K562 (cell line): ENCODE data around the gene VTN. TPM values are rescaled to one million over a fixed set of nuclear protein-coding genes. Genes with fewer than 3 reads are reported as not detected.

ENCODE experiments used
- DIDO1 ChIP-seq: fragments of 450-650 bp; IDR thresholded peaks from 2 replicates; pipeline ENCODE4 v1.6.1; 2016; ENCODE audit warnings: low read depth, missing biosample characterization, missing genetic modification characterization
- DMBX1 ChIP-seq: fragments of 250-450 bp; sonication (Bioruptor Pico); IDR thresholded peaks from 2 replicates; pipeline ENCODE4 v1.8.0; 2022; ENCODE audit warnings: inconsistent platforms, mild to moderate bottlenecking, moderate library complexity, borderline replicate concordance
- ELF2 ChIP-seq: fragments of 250-450 bp; sonication (Bioruptor Pico); IDR thresholded peaks from 2 replicates; pipeline ENCODE4 v1.5.0; 2021; ENCODE audit warnings: mild to moderate bottlenecking
- FOXA3 ChIP-seq, 2 experiments: fragments of 450-650 bp in 1 of 2; sonication (generic) in 1 of 2; formaldehyde crosslinking; IDR thresholded peaks in 1 of 2; conservative IDR thresholded peaks in 1 of 2; 2 replicates each; pipeline versions ENCODE4 v1.4.0 to v1.8.0; 2020 to 2022; ENCODE audit warnings: mild to moderate bottlenecking in 2 of 2, missing genetic modification reagents in 1 of 2
- FOXJ3 ChIP-seq: sonication (generic); formaldehyde crosslinking; IDR thresholded peaks from 2 replicates; pipeline ENCODE4 v1.4.0; 2020; ENCODE audit warnings: mild to moderate bottlenecking, missing genetic modification reagents
- HEY1 ChIP-seq: fragments of 250-450 bp; sonication (Bioruptor Pico); IDR thresholded peaks from 2 replicates; pipeline ENCODE4 v1.5.0; 2020; ENCODE audit warnings: mild to moderate bottlenecking, moderate library complexity, borderline replicate concordance
- HIVEP1 ChIP-seq: fragments of 250-450 bp; sonication (Bioruptor Pico); IDR thresholded peaks from 2 replicates; pipeline ENCODE4 v1.4.0; 2020; ENCODE audit warnings: mild to moderate bottlenecking
- JUNB ChIP-seq: fragments of 450-650 bp; formaldehyde crosslinking; conservative IDR thresholded peaks from 2 replicates; pipeline ENCODE4 v1.4.0; 2020; ENCODE audit warnings: mild to moderate bottlenecking
- MTA3 ChIP-seq: fragments of 450-650 bp; formaldehyde crosslinking; IDR thresholded peaks from 2 replicates; pipeline ENCODE4 v1.6.1; 2017; ENCODE audit warnings: mild to moderate bottlenecking, borderline replicate concordance
- NCOR1 ChIP-seq: fragments of 450-650 bp; IDR thresholded peaks from 2 replicates; pipeline ENCODE4 v1.6.1; 2016; ENCODE audit warnings: mild to moderate bottlenecking, moderate library complexity
- NFRKB ChIP-seq: fragments of 450-650 bp; IDR thresholded peaks from 2 replicates; pipeline ENCODE4 v1.6.1; 2016; ENCODE audit warnings: low read depth
- NR2F6 ChIP-seq: fragments of 450-650 bp; formaldehyde crosslinking; IDR thresholded peaks from 2 replicates; pipeline ENCODE4 v1.4.0; 2020; ENCODE audit warnings: mild to moderate bottlenecking
- SMARCA5 ChIP-seq: fragments of 450-650 bp; IDR thresholded peaks from 2 replicates; pipeline ENCODE4 v1.6.1; 2016
- TCFL5 ChIP-seq: fragments of 250-450 bp; sonication (Bioruptor Pico); conservative IDR thresholded peaks from 2 replicates; pipeline ENCODE4 v1.6.1; 2021; ENCODE audit warnings: mild to moderate bottlenecking, moderate library complexity, matching md5 sums
- ZBTB40 ChIP-seq, 2 experiments: fragments of 450-650 bp in 1 of 2; sonication (generic) in 1 of 2; formaldehyde crosslinking in 1 of 2; IDR thresholded peaks; 2 replicates each; pipeline versions ENCODE4 v1.7.1 to v1.9.0; 2016 to 2022; ENCODE audit warnings: inconsistent platforms in 1 of 2, mild to moderate bottlenecking in 1 of 2, missing genetic modification reagents in 1 of 2
- ZNF253 ChIP-seq: fragments of 250-450 bp; sonication (Bioruptor Pico); conservative IDR thresholded peaks from 2 replicates; pipeline ENCODE4 v1.6.1; 2021; ENCODE audit warnings: mild to moderate bottlenecking
- ZNF277 ChIP-seq: fragments of 250-450 bp; sonication (Bioruptor Pico); IDR thresholded peaks from 2 replicates; pipeline ENCODE4 v1.8.0; 2022; ENCODE audit warnings: inconsistent platforms, mild to moderate bottlenecking, moderate library complexity, borderline replicate concordance
- ZNF764 ChIP-seq: fragments of 250-450 bp; sonication (Bioruptor Pico); IDR thresholded peaks from 2 replicates; pipeline ENCODE4 v1.4.0; 2020; ENCODE audit warnings: low read depth, mild to moderate bottlenecking, moderate library complexity
- ZNF766 ChIP-seq: fragments of 200-800 bp; sonication (Bioruptor generic); conservative IDR thresholded peaks from 2 replicates; pipeline ENCODE4 v1.6.1; 2016; ENCODE audit warnings: missing genetic modification characterization, missing compliant biosample characterization
- polyA plus RNA-seq, 8 experiments: library from polyadenylated mRNA; depleted of rRNA in 4 of 8; stranded (reverse) in 5 of 8; unstranded in 3 of 8; fragments of >200 nt; fragmentation: Nextera tagmentation in 2 of 8; fragmentation: Illumina TruSeq in 1 of 8; extraction: Ambion mirVana in 2 of 8; extraction: Trizol in 1 of 8; gene quantifications; 2 replicates each; pipeline versions ENCODE4 v1.2.1 to v1.2.3, GENCODE V29; 2011 to 2014; ENCODE audit warnings: inconsistent platforms in 1 of 8, missing spikeins in 1 of 8
- total RNA-seq, 7 experiments: library from RNA; depleted of rRNA in 6 of 7; stranded (reverse); fragments of >200 nt in 6 of 7; fragmentation: Illumina TruSeq in 2 of 7; extraction: Trizol in 2 of 7; gene quantifications; 2 replicates each; pipeline versions ENCODE4 v1.2.1 to v1.2.3, GENCODE V29; 2011 to 2021; ENCODE audit warnings: low replicate concordance in 1 of 7

The VTN gene
- total and polyA plus RNA-seq, 9 of the 15 experiments (the other 6 are each of a cell fraction or from before 2014, with no cell fraction given) = 0.13 to 1.0 (median 0.29) TPM; not detected in 1

- TF ChIP-seq DIDO1 = peak; percentile 86
- TF ChIP-seq ZNF764 = no peak
- peak; percentile 96 to 98 for TF ChIP-seq FOXA3 (CRISPR knock-in tag; conservative IDR thresholded peaks at IDR 0.05 in 1 of 2, IDR thresholded peaks at IDR 0.05 in 1 of 2)
- TF ChIP-seq HIVEP1 = 0 out of 2 replicates have a peak, but pooled peaks have one; percentile 21
- no peak for TF ChIP-seq ZNF277 (CRISPR knock-in tag)
- TF ChIP-seq ZNF766 (CRISPR knock-in tag) = peak; percentile 88
- TF ChIP-seq ZNF253 (CRISPR knock-in tag) = no peak
- peak; percentile 98 for TF ChIP-seq ZBTB40 (IDR thresholded peaks at IDR 0.05)
- no peak for TF ChIP-seq ZBTB40 (CRISPR knock-in tag; IDR thresholded peaks at IDR 0.05)
- TF ChIP-seq DMBX1 (CRISPR knock-in tag) = peak; percentile 67; the same call in 1 of the 2 replicates
- TF ChIP-seq NCOR1 = no peak
- no peak for TF ChIP-seq ELF2
- TF ChIP-seq SMARCA5 = no peak
- TF ChIP-seq MTA3 = 0 out of 2 replicates have a peak, but pooled peaks have one; percentile 50
- peak; percentile 98 for TF ChIP-seq JUNB
- no peak for TF ChIP-seq NR2F6
- peak; percentile 84 for TF ChIP-seq FOXJ3 (CRISPR knock-in tag)
- TF ChIP-seq NFRKB = no peak
- no peak for TF ChIP-seq TCFL5 (CRISPR knock-in tag)
- no peak for TF ChIP-seq HEY1 (CRISPR knock-in tag)
Observed at GRCh38 chr17:28335201-28335958, 34.7 kb downstream of the VTN start, which contains the start of the genes IFT20 and TNFAIP1 (continued).
